ENCODE results near the gene EPB41. TPM values are rescaled to one million over a fixed set of nuclear protein-coding genes. Genes with fewer than 3 reads are reported as not detected.

The EPB41 gene
- total and polyA plus RNA-seq, 9 of the 15 experiments (the other 6 are each of a cell fraction or from before 2014, with no cell fraction given): 3.7 to 213 (median 141) TPM

- intact Hi-C loops (cut with micrococcal nuclease): loop anchor here (5.0 kb wide), 1 partner anchor 1021 kb away; no protein-coding TSS in a partner anchor
- in situ Hi-C loops (cut with MboI): no loop called here
- POLR2A ChIA-PET: interaction anchor here (0.7 to 4.9 kb wide), 6 partner anchors 12 to 319 kb away, joined by 3 to 57 read pairs (median 4); partner anchors contain the start of genes RNU11 and SRSF4
- no peak for DNase-seq (ENCODE audit: extremely low read depth in 1 of 4, low spot score in 3 of 4)
- Histone ChIP-seq H3K4me3 (no peak overlapping the region), H3K4me1 (replicated peaks in 1 of 2; ENCODE audit: control insufficient read depth in 2 of 2, insufficient read depth in 2 of 2, low read length in 2 of 2) (peaks cover 36 to 37% of the 10 kb centered on the region in 2 experiments), H3K9ac (ENCODE audit: insufficient read depth in 1 of 2, low read depth in 2 of 2, low read length in 2 of 2) (no peak overlapping the region), H4K20me1 (replicated peaks; ENCODE audit: control insufficient read depth, insufficient read depth, low read length) (no peaks in the 10 kb centered on the region), H3K27me3 (ENCODE audit: control insufficient read depth in 2 of 2, insufficient read depth in 2 of 2, low read length in 2 of 2) (no peaks in the 10 kb centered on the region), H3K9me1 (ENCODE audit: control insufficient read depth, insufficient read depth, low read length) (no peaks in the 10 kb centered on the region), H2AFZ (ENCODE audit: low read depth, low read length) (no peak overlapping the region), H3K36me3 (ENCODE audit: control insufficient read depth, insufficient read depth, low read length) (no peaks in the 10 kb centered on the region), H3K79me2 (ENCODE audit: control insufficient read depth, insufficient read depth, low read length) (no peaks in the 10 kb centered on the region; the same call in 2 of the 3 replicates), H3K4me2 (ENCODE audit: insufficient read depth, low read length) (no peak overlapping the region), H3K27ac (ENCODE audit: extremely low read depth, low read depth, low read length) (no peak overlapping the region), H3K9me3 (replicated peaks; ENCODE audit: control insufficient read depth, insufficient read depth, low read depth, low read length) (no peaks in the 10 kb centered on the region)
- BruUV-seq (replicated peaks): no TSS peak
- ATAC-seq: no peak
- FAIRE-seq: no peak
- CTCF ChIA-PET (ENCODE audit: low intra/inter-chr PET ratio): interaction anchor here (1.0 kb wide), 1 partner anchor 142 kb away, joined by 3 read pairs; the partner anchor contains the start of gene YTHDF2
- WGBS (ENCODE audit: insufficient coverage, low coverage, missing lambda C conversion rate): 79% methylated on average over 4 of the region's 4 CpGs
- TF ChIP-seq CEBPZ (IDR thresholded peaks at IDR 0.05; ENCODE audit: borderline replicate concordance, low read depth, low read length) (no peak), CXXC5 (CRISPR knock-in tag; IDR thresholded peaks at IDR 0.05) (no peak), ZNF592 (IDR thresholded peaks at IDR 0.05) (no peak), E2F8 (IDR thresholded peaks at IDR 0.05; ENCODE audit: low read depth, partially characterized antibody) (no peak), GATAD2A (IDR thresholded peaks at IDR 0.05) (no peak), JUND (IDR thresholded peaks at IDR 0.05; ENCODE audit: borderline replicate concordance, low read depth, low read length) (no peak), JUND (tag; IDR thresholded peaks at IDR 0.05; ENCODE audit: borderline replicate concordance, low read depth, low read length) (no peak), MCM5 (IDR thresholded peaks at IDR 0.05; ENCODE audit: low read depth) (no peak), FUS (optimal IDR thresholded peaks at IDR 0.05; ENCODE audit: low read depth, low read length) (no peak), ELK1 (CRISPR knock-in tag; IDR thresholded peaks at IDR 0.05) (no peak), PURB (CRISPR knock-in tag; IDR thresholded peaks at IDR 0.05; ENCODE audit: low read depth) (no peak)
Measured at GRCh38 chr1:28878796-28879195, 35.6 kb upstream of the EPB41 start.
